ENCODE data around the gene UNC5C. TPM values are rescaled to one million over a fixed set of nuclear protein-coding genes. Genes with fewer than 3 reads are reported as not detected.

Gene UNC5C
- polyA plus RNA-seq, 1 of the 3 experiments (the other 2 are of a cell fraction): 3.3 TPM

DNA sequence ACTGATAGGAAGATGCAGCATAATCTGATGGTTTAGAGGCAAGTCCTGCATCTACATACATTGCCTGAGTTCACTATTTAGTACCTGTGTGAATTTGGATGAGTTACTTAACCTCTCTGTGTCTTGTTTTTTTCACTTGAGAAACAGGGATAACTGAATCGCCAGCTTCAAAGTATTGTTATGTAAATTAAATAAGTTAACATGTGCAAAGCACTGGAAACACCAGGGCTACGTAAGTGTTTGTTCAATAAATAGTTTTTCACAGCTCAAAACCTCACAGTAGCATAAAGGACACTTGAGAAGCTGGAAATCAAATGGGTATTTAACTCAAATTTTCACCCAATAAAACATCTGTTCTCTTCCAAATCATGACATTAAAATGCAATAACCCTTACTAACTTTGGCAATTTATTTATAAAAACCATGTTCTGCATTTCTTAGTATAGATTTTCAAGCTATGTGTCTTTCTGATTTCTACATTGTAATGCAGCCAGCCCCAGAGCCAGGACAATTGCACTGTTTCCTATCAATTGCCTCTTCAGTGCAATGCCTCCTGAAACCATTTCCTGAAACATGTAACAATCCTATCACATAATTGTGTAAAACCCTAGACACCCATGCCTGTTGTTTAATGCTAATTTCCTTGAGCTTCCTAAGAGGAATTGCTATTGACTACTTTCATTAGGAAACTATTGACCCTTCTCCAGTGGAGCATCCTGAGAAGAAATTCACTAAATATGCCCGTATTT lies 177.1 kb downstream of the UNC5C start:
- WGBS (ENCODE audit: low lambda C conversion rate): 86% methylated on average over 3 of the region's 3 CpGs
- DNase-seq: no peak
- no peak overlapping the region for H3K4me3 ChIP-seq (ENCODE audit: low read depth in 2 of 2, low read length in 1 of 2)
- peak overlapping the region in 1 of 2 experiments; percentile 22; a peak in 1 of 4 replicates for H3K27ac ChIP-seq (ENCODE audit: low read depth in 2 of 2, low read length in 1 of 2)
- H3K4me1 ChIP-seq (ENCODE audit: control insufficient read depth in 1 of 2, insufficient read depth in 2 of 2, low read depth in 1 of 2, low read length in 1 of 2): peaks cover 0 to 7% of the 10 kb centered on the region in 2 experiments; a peak in 1 of 4 replicates
- no peaks in the 10 kb centered on the region for H3K9me3 ChIP-seq
- no peak overlapping the region for H3K9ac ChIP-seq
- no peaks in the 10 kb centered on the region for H3K79me2 ChIP-seq (ENCODE audit: insufficient read depth)
- no peaks in the 10 kb centered on the region for H3F3A ChIP-seq (replicated peaks; ENCODE audit: insufficient read depth)
- TF ChIP-seq SIN3A (IDR thresholded peaks at IDR 0.05; ENCODE audit: borderline replicate concordance, low read depth, low read length): no peak
- TF ChIP-seq, protein P1, sequence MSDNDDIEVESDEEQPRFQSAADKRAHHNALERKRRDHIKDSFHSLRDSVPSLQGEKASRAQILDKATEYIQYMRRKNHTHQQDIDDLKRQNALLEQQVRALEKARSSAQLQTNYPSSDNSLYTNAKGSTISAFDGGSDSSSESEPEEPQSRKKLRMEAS (IDR thresholded peaks at IDR 0.05; ENCODE audit: low read depth): no peak
- no peak for TF ChIP-seq JUND (IDR thresholded peaks at IDR 0.05)
- TF ChIP-seq FOXJ3 (CRISPR knock-in tag; IDR thresholded peaks at IDR 0.05): no peak
- TF ChIP-seq, protein P2, sequence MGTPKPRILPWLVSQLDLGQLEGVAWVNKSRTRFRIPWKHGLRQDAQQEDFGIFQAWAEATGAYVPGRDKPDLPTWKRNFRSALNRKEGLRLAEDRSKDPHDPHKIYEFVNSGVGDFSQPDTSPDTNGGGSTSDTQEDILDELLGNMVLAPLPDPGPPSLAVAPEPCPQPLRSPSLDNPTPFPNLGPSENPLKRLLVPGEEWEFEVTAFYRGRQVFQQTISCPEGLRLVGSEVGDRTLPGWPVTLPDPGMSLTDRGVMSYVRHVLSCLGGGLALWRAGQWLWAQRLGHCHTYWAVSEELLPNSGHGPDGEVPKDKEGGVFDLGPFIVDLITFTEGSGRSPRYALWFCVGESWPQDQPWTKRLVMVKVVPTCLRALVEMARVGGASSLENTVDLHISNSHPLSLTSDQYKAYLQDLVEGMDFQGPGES (IDR thresholded peaks at IDR 0.05; ENCODE audit: low read depth, low read length): no peak
- no peak for TF ChIP-seq RXRA (IDR thresholded peaks at IDR 0.05; ENCODE audit: borderline replicate concordance, low read depth)
- TF ChIP-seq FOSL2 (IDR thresholded peaks at IDR 0.05; ENCODE audit: borderline replicate concordance, low read depth): no peak
- no peak for TF ChIP-seq RFX5 (IDR thresholded peaks at IDR 0.05; ENCODE audit: low read length)
- TF ChIP-seq EZH2phosphoT487 (IDR thresholded peaks at IDR 0.05; ENCODE audit: borderline replicate concordance, low read depth): no peak
- TF ChIP-seq SMC3 (IDR thresholded peaks at IDR 0.05; ENCODE audit: low read depth, low read length): no peak
- no peak for TF ChIP-seq FOXM1 (IDR thresholded peaks at IDR 0.05; ENCODE audit: low read depth)
- TF ChIP-seq TCF12 (IDR thresholded peaks at IDR 0.05): no peak
- no peak for TF ChIP-seq NRF1 (IDR thresholded peaks at IDR 0.05; ENCODE audit: low read depth, low read length)
- TF ChIP-seq NFIC (IDR thresholded peaks at IDR 0.05; ENCODE audit: borderline replicate concordance): no peak
- H3K27me3 ChIP-seq (ENCODE audit: insufficient read depth): no peaks in the 10 kb centered on the region
- no peaks in the 10 kb centered on the region for H4K20me1 ChIP-seq (ENCODE audit: insufficient read depth)
- ChIA-PET POLR2A (interaction anchor here (0.6 kb wide), 1 partner anchor 109 kb away, joined by 3 read pairs; no protein-coding TSS in a partner anchor), CTCF (interaction anchor here (0.6 to 2.2 kb wide), 4 partner anchors 9 to 589 kb away, joined by 3 to 7 read pairs (median 4); no protein-coding TSS in a partner anchor)
- H3K9me2 ChIP-seq: no peaks in the 10 kb centered on the region
- H3K4me2 ChIP-seq: no peak overlapping the region
- peaks cover 0 to 3% of the 10 kb centered on the region in 2 experiments for H3K36me3 ChIP-seq (replicated peaks in 1 of 2; ENCODE audit: control insufficient read depth in 1 of 2, insufficient read depth in 2 of 2, low read length in 1 of 2)
- no peak overlapping the region for H2AFZ ChIP-seq (ENCODE audit: low read depth)

DNA sequence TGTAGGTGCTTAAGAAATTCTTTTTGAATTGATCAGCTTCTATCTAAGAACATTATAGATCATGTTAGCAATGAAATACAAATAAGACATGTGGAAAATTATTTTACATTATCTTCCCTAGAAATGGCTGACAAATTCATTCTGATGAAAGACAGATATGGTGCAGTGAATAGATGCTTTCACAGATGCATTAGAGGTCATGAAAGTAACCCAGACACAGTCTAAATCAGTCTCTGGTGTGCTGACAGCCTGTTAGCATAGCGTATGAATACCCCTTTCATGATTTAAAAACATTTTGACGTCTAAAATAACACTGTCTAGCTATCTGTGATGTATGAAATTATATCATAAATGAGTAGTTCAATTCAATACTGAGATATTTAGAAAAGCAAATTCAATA lies 180.9 kb downstream of the UNC5C start:
- Histone ChIP-seq H4K20me1 (ENCODE audit: insufficient read depth) (no peaks in the 10 kb centered on the region), H3K9me3 (no peaks in the 10 kb centered on the region), H3K4me2 (no peak overlapping the region), H2AFZ (ENCODE audit: low read depth) (no peak overlapping the region), H3K9ac (no peak overlapping the region), H3K4me1 (ENCODE audit: control insufficient read depth in 1 of 2, insufficient read depth in 2 of 2, low read depth in 1 of 2, low read length in 1 of 2) (peaks cover 0 to 27% of the 10 kb centered on the region in 2 experiments; a peak in 2 of 4 replicates), H3K36me3 (replicated peaks in 1 of 2; ENCODE audit: control insufficient read depth in 1 of 2, insufficient read depth in 2 of 2, low read length in 1 of 2) (no peaks in the 10 kb centered on the region), H3K79me2 (ENCODE audit: insufficient read depth) (no peaks in the 10 kb centered on the region), H3F3A (replicated peaks; ENCODE audit: insufficient read depth) (no peaks in the 10 kb centered on the region), H3K27ac (ENCODE audit: low read depth in 2 of 2, low read length in 1 of 2) (peak overlapping the region in 1 of 2 experiments; percentile 53; a peak in 2 of 4 replicates), H3K4me3 (ENCODE audit: low read depth in 2 of 2, low read length in 1 of 2) (no peak overlapping the region), H3K27me3 (ENCODE audit: insufficient read depth) (no peaks in the 10 kb centered on the region), H3K9me2 (no peaks in the 10 kb centered on the region)
- WGBS (ENCODE audit: low lambda C conversion rate): 75% methylated on average over 2 of the region's 2 CpGs
- DNase-seq: peak; percentile 9
- POLR2A ChIA-PET: no interaction called here
- CTCF ChIA-PET: interaction anchor here (0.6 kb wide), 1 partner anchor 46 kb away, joined by 3 read pairs; no protein-coding TSS in a partner anchor
- TF ChIP-seq FOXJ3 (CRISPR knock-in tag; IDR thresholded peaks at IDR 0.05): no peak
- no peak for TF ChIP-seq POLR2AphosphoS5 (IDR thresholded peaks at IDR 0.05; ENCODE audit: low read depth, low read length)
- TF ChIP-seq GABPA (IDR thresholded peaks at IDR 0.05; ENCODE audit: low read depth): no peak
- peak; percentile 4; the same call in 1 of the 2 replicates for TF ChIP-seq RAD21 (IDR thresholded peaks at IDR 0.05; ENCODE audit: low read length)
- TF ChIP-seq SMC3 (IDR thresholded peaks at IDR 0.05; ENCODE audit: low read depth, low read length): no peak
- peak in 1 of 2 experiments; percentile 68; a peak in 2 of 4 replicates for TF ChIP-seq EP300 (IDR thresholded peaks at IDR 0.05; ENCODE audit: borderline replicate concordance in 1 of 2, low read depth in 1 of 2, low read length in 1 of 2)
- no peak for TF ChIP-seq ELF1 (IDR thresholded peaks at IDR 0.05)
- no peak for TF ChIP-seq YY1 (IDR thresholded peaks at IDR 0.05; ENCODE audit: low read depth)
- no peak for TF ChIP-seq NFIC (IDR thresholded peaks at IDR 0.05; ENCODE audit: borderline replicate concordance)
- TF ChIP-seq FOSL2 (IDR thresholded peaks at IDR 0.05; ENCODE audit: borderline replicate concordance, low read depth): no peak
- no peak for TF ChIP-seq JUND (IDR thresholded peaks at IDR 0.05)
- TF ChIP-seq, protein P3, sequence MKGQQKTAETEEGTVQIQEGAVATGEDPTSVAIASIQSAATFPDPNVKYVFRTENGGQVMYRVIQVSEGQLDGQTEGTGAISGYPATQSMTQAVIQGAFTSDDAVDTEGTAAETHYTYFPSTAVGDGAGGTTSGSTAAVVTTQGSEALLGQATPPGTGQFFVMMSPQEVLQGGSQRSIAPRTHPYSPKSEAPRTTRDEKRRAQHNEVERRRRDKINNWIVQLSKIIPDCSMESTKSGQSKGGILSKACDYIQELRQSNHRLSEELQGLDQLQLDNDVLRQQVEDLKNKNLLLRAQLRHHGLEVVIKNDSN (IDR thresholded peaks at IDR 0.05; ENCODE audit: borderline replicate concordance, low read depth): no peak
- TF ChIP-seq GATA2 (CRISPR knock-in tag; IDR thresholded peaks at IDR 0.05): peak; percentile 77
- TF ChIP-seq CHD2 (IDR thresholded peaks at IDR 0.05; ENCODE audit: low read length, partially characterized antibody): no peak
- TF ChIP-seq SIN3A (IDR thresholded peaks at IDR 0.05; ENCODE audit: borderline replicate concordance, low read depth, low read length): no peak
- TF ChIP-seq RXRA (IDR thresholded peaks at IDR 0.05; ENCODE audit: borderline replicate concordance, low read depth): no peak
- TF ChIP-seq NRF1 (IDR thresholded peaks at IDR 0.05; ENCODE audit: low read depth, low read length): no peak
- TF ChIP-seq MXI1 (IDR thresholded peaks at IDR 0.05; ENCODE audit: low read depth, low read length): no peak
- TF ChIP-seq, protein P1 (IDR thresholded peaks at IDR 0.05; ENCODE audit: low read depth): no peak
- TF ChIP-seq TAF1 (IDR thresholded peaks at IDR 0.05; ENCODE audit: borderline replicate concordance, low read depth, low read length): no peak
- no peak for TF ChIP-seq TCF12 (IDR thresholded peaks at IDR 0.05)
